ENCODE measurements around the gene SRPK2. TPM values are rescaled to one million over a fixed set of nuclear protein-coding genes. Genes with fewer than 3 reads are reported as not detected.

Gene SRPK2
- polyA plus RNA-seq, 1 experiment: 10.8 TPM

- no peaks in the 10 kb centered on the region for H3K27me3 ChIP-seq (ENCODE audit: control insufficient read depth, insufficient read depth, low read length)
- no peak overlapping the region for H3K4me3 ChIP-seq (ENCODE audit: low read depth, low read length)
- DNase-seq (ENCODE audit: low read depth): no peak
- ChIA-PET POLR2A (no interaction called here), CTCF (no interaction called here)
- TF ChIP-seq CTCF (IDR thresholded peaks at IDR 0.05; ENCODE audit: insufficient read depth, low read depth, low read length): no peak
- no peaks in the 10 kb centered on the region; the same call in 1 of the 2 replicates for H3K36me3 ChIP-seq (ENCODE audit: control insufficient read depth, insufficient read depth, low read length)
Observed at GRCh38 chr7:105205592-105206237, 183.0 kb downstream of the SRPK2 start.

- no peak for DNase-seq (ENCODE audit: low read depth)
- Histone ChIP-seq H3K27me3 (ENCODE audit: control insufficient read depth, insufficient read depth, low read length) (no peaks in the 10 kb centered on the region), H3K36me3 (ENCODE audit: control insufficient read depth, insufficient read depth, low read length) (no peaks in the 10 kb centered on the region; the same call in 1 of the 2 replicates), H3K4me3 (ENCODE audit: low read depth, low read length) (no peak overlapping the region)
- ChIA-PET POLR2A (no interaction called here), CTCF (no interaction called here)
- TF ChIP-seq CTCF (IDR thresholded peaks at IDR 0.05; ENCODE audit: insufficient read depth, low read depth, low read length): no peak
Observed at GRCh38 chr7:105204953-105205352, 183.8 kb downstream of the SRPK2 start.

GRCh38 chr7:105204520-105204919, 184.2 kb downstream of the SRPK2 start:
- POLR2A ChIA-PET: no interaction called here
- no peak for TF ChIP-seq CTCF (IDR thresholded peaks at IDR 0.05; ENCODE audit: insufficient read depth, low read depth, low read length)
- no peaks in the 10 kb centered on the region for H3K27me3 ChIP-seq (ENCODE audit: control insufficient read depth, insufficient read depth, low read length)
- H3K4me3 ChIP-seq (ENCODE audit: low read depth, low read length): no peak overlapping the region
- DNase-seq (ENCODE audit: low read depth): no peak
- CTCF ChIA-PET: no interaction called here
- H3K36me3 ChIP-seq (ENCODE audit: control insufficient read depth, insufficient read depth, low read length): no peaks in the 10 kb centered on the region; the same call in 1 of the 2 replicates

- no peak for DNase-seq (ENCODE audit: low read depth)
- TF ChIP-seq CTCF (IDR thresholded peaks at IDR 0.05; ENCODE audit: insufficient read depth, low read depth, low read length): no peak
- no peaks in the 10 kb centered on the region for H3K27me3 ChIP-seq (ENCODE audit: control insufficient read depth, insufficient read depth, low read length)
- ChIA-PET POLR2A (no interaction called here), CTCF (interaction anchor here (1.1 kb wide), 1 partner anchor 20 kb away, joined by 4 read pairs; no protein-coding TSS in a partner anchor)
- H3K36me3 ChIP-seq (ENCODE audit: control insufficient read depth, insufficient read depth, low read length): no peaks in the 10 kb centered on the region; the same call in 1 of the 2 replicates
- H3K4me3 ChIP-seq (ENCODE audit: low read depth, low read length): no peak overlapping the region
Observed at GRCh38 chr7:105202616-105203015, 186.1 kb downstream of the SRPK2 start.

GRCh38 chr7:105199386-105199785, 189.3 kb downstream of the SRPK2 start:
- H3K4me3 ChIP-seq (ENCODE audit: low read depth, low read length): no peak overlapping the region
- no peaks in the 10 kb centered on the region; the same call in 1 of the 2 replicates for H3K36me3 ChIP-seq (ENCODE audit: control insufficient read depth, insufficient read depth, low read length)
- no peaks in the 10 kb centered on the region for H3K27me3 ChIP-seq (ENCODE audit: control insufficient read depth, insufficient read depth, low read length)
- ChIA-PET POLR2A (no interaction called here), CTCF (no interaction called here)
- no peak for TF ChIP-seq CTCF (IDR thresholded peaks at IDR 0.05; ENCODE audit: insufficient read depth, low read depth, low read length)
- no peak for DNase-seq (ENCODE audit: low read depth)
